GM20431 (cell line): ENCODE data around the gene ELFN2.

ENCODE experiments used
- in situ Hi-C: fragments of 300-500 bp; cut with MseI, MboI; formaldehyde crosslinking; loops from one replicate; pipeline ENCODE4 v1.15.0; 2020; ENCODE audit warnings: low sequenced_read_pairs; ENCODE audit not compliant: unreplicated experiment

ELFN2 gene

DNA sequence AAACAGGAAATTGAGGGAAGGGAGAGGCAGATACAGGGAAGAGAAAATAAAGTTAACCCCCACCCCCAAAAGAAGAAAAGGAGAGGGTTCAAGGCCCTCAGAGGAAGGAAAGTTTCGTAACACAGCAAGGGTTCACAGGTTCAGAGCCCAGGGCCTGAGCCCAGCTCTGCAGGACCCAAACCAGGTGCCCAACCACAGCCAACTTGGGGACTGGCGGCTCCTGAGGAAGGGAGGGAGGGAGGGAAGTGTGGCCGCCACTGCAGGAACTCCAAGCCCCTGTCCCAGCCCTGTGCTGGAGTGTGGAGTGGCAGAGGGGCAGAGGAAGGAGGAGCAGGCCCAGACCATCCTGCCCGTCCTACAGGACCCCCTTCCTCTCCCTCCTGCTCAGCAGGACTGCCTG is 59.2 kb downstream of the ELFN2 start:
- in situ Hi-C loops, result no loop called here

DNA sequence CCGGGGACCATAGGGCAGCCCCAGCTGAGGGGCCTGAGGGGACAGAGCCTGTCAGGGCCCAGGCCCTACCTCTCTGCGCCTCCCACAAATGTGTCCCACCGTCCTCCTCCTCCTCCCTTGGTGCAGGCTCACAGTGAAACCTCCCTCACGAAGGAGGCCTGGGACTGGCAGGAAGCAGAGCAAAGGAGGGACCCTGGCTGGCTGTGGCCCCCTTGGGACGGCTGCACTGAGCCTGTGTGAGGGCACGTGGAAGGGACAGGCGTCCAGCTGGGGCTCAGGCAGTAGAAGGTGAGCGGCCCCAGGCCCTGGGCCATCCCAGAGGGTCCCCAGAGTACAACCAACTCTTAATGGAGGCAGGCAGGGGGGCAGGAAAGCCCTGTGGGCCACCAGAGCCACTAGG is 60.7 kb downstream of the ELFN2 start:
- in situ Hi-C loops, result no loop called here

DNA sequence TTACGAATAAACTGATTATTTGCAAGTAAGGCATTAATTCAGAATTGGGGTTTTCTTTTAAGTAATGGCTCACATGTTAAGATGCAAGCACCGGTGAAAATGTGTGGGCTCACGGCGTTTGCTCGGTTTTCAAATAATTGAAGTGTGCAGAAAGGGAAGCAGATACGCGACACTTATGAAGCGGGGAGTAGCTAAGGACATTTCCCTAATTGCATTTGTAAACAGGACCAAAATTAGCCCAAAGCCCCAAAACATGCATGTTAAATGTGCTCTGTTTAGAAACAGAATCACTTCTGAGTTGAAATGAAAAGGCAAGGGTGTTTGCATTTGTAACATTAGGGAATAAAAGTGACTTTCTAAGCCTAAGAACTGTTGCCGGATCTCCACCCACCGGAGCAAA is 61.3 kb downstream of the ELFN2 start:
- in situ Hi-C loops, result no loop called here

DNA sequence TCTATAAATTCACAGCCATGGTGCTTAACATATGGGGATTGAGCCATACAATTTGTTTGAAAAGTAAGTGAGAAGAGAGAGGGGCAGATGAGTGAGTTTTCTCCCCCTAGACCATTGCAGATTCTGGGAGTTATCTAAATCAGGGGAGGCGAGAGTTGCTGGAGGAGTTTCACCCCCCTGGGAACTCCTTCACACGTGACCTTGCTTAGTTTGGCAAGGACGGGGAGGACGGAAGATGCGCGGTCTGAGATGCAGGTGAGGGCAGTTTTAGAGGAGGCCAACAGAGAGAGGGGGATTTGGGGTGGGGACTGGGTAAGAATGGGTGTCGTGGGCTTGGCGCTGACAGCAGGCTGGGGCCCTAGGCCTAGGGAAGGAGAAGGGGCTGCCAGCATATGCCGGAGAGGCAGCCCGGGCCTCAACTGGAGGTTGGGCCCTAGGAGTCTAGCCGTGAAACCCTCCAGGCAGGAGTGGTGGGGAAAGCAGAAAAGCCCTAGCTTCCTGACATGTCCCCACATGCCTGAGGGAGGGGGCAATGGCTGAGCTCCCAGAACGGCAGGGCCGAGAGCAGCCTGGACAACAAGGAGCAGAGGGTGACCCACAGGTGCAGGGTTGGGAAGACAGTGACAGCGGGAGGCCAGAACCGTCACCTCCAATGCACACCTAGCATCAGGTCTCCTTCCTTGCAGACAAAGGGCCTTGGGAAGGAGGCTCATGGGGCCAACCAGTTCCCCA is 63.9 kb downstream of the ELFN2 start:
- in situ Hi-C loops, result no loop called here

DNA sequence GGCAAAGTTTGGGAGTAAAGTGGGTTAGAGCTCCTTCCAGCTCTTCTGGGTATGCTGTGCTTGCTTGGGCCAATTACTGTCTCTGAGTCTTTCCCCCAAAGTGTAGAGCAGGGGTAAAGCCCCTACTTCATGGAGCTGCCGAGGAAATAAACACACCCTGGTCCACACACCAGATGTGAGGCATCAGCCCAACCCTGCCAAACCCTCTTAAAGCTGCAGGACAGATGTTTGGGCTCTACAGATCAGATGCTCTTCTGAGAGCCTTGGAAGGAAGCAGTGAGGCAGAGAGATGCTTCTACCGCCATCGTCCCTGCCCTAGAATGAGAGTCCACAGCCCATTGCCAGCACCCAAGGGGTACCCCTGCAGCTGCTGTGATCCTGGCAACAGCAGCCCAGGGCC is 64.7 kb downstream of the ELFN2 start:
- in situ Hi-C loops, result no loop called here

DNA sequence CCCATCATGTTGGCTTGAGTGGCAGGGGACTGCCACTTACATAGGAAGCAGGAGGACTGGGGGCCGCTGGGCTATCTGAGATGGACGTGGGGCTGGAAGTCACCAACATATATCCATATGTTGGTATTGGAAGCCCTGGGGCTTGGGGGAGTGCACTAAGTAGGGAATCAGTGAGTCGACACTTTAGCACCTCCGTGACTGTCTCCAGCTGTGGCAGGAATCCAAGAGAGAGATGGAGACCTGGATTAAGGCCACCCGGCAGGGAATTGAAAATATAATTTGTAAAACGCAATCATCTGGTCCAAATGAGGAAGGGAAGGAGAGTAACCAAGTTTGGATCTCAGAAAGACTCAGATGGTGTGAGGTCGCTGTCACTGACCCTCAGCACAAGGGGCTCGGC is 68.4 kb downstream of the ELFN2 start:
- in situ Hi-C loops, result no loop called here

DNA sequence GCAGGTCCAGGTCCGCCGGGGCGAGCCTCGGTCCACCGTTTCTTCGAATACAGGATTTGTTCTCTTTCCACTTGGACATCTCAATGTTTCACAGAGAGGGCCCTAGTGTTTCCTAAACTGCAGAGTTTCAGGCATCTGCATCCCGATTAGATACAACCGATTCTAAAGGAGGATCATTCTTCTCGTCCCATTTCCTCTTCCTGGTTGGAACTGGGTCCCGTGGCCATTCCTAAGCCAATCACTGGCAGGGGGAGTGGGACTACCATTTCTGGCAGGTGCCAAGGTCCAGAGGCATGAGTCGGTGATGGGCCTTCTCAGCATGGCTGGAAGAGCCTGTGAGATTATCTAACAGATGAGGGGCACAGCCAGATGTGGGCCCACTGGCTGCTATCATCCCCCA is 68.9 kb downstream of the ELFN2 start:
- in situ Hi-C loops, result no loop called here

DNA sequence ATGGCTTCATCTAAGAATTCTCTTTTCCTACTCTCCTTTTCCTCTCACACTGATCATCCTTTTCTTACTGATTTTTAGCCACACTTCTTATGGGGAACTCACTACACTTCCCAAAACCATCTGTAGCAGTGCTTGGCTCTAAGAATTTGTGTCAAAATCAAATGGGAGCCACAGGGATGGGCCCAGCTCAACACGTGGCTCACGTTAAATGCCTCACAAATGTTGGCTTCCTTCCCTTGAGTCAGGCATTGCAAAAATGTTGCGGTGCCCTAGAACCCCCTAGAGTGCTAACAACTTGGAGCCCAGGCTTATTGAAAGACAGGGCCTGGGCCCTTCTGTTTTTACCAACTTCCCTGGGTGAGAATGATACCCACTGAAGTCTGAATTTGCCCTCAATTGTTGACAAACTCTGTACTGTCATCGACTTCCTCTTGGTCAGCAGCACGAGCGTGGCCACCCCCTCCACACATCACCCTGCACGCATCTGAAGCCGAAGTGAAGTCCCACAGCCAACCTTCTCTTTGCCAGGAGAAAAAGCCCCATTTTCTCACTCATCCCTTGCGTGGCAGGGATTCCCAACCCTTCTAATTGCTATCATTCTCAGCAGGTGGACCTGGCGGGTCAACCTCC is 69.7 kb downstream of the ELFN2 start:
- in situ Hi-C loops, result no loop called here

DNA sequence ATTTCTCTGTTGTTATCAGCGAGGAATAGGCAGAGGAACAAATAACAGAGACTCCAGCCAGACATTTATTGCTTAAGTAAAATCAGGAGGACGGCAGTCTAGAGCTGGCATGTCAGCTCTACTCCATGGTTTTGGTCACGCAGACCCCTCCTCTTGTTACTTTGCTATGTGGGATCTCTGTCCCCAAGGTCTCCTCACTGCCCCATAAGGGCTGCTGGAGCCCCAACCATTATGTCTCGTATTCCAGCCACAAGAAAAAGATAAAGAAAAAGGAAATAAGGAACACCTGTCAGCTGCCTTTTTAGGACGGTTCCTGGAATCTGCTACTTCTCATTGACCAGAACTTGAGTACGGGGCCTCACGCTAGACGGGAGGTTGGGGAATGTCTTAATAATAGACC is 70.4 kb downstream of the ELFN2 start:
- in situ Hi-C loops, result no loop called here

DNA sequence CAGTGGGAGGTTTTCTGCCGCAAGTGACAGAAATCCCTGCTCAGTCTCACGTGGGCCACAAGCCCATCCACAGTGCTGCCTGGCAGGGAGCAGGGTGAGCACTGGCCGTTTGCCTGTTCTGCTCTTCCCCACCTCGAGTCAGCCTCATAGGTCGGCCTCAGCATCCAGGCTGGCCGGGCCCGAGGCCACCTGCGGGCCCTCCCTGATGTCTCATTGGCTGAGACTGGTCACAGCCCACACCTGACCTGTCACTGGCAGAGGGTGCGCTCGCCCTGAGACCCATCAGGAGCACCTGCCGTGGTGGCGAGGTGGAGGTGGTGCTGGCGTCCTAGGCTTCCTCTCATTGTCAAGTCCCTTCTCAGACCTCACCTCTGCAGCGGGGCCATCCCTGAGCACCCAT is 72.1 kb downstream of the ELFN2 start:
- in situ Hi-C loops, result no loop called here

DNA sequence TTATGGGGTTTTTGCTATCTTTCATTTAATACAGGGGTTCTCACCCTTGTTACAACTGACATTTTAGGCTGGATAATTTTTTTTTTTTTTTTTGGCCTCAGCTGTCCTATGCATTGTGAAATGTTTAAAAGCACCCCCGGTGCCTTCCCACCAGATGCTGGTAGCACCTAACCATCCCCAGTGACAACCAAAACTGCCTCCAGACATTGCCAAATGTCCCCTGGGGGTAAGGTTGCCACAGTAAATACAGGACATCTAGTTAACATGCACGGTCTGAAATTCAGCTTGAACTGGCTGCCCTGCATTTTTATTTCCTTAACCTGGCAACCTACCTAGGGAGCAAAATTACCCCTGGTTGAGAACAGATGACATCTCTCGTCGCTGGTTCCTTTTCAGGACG is 72.6 kb downstream of the ELFN2 start:
- in situ Hi-C loops, result no loop called here

DNA sequence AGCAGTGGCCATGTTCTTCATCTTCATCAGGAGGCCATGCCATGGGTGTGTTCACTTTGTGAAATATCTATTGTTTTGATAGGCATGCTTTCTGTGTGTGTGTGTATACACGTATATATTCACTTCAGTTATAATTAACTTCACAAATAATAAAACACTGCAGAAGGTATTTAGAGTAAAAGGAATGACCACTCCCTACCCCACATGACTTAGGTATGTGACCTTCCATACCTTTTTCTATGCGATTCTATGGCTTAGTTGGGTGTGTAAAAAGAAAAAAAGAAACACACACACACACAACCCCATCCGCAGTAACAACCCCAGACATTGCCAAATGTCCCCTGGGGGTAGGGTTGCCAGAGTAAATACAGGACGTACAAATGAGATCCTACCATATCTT is 73.0 kb downstream of the ELFN2 start:
- in situ Hi-C loops, result no loop called here

DNA sequence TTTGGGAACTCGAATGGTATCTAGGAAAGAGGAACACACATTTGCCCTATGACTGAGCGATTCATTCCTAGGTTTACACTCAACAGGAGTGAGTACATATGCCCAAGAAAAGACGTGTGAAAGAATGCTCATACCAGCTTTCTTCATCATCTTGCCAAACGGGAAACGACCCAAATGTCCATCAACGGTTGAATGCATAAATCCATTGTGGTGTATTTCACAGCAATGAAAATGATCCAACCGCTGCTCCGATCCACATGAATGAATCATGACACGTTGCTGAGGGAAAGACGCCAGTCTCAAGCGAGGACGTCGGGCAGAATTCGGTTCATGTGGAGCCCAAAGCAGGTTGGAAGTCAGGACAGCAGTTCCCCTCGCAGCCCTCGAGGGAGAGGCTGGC is 73.4 kb downstream of the ELFN2 start:
- in situ Hi-C loops, result no loop called here

DNA sequence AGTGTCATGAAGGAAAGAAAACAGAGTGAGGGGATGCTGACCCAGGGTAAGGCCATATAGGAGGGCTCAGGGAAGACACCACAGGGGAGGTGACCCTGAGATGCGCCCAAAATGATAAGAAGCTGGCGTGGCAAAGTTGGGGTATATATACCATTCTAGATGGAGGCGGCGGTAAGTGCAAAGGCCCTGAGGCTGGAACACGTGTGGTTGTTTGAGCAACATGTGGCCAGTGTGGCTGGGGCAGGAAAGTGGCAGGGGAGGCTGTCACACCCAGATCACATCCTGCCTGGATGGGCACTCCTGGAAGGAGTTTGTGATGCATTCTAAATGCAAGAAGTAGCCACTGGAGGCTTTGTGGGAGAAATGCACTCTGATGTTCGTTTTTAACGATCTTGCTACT is 74.8 kb downstream of the ELFN2 start:
- in situ Hi-C loops, result no loop called here

DNA sequence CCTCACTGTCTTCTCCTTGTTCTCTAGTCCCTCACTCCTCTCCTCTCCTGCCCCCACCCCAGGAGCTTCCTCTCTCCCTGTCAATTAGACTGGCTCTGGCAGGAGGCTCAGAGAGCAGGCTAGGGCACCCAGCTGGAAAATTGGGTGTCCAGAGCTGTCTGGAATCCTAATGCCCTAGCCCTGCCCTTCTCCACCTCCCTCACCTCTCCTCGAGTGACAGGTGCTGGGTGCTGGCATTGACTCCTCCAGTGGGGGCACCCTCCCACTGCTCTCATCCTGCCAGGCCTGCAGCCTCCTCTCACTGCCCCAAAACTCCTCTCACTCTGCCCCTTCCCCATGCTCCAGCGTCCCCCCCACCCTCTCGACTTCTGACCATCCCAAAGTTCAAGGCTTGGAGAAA is 76.0 kb downstream of the ELFN2 start:
- in situ Hi-C loops, result no loop called here

DNA sequence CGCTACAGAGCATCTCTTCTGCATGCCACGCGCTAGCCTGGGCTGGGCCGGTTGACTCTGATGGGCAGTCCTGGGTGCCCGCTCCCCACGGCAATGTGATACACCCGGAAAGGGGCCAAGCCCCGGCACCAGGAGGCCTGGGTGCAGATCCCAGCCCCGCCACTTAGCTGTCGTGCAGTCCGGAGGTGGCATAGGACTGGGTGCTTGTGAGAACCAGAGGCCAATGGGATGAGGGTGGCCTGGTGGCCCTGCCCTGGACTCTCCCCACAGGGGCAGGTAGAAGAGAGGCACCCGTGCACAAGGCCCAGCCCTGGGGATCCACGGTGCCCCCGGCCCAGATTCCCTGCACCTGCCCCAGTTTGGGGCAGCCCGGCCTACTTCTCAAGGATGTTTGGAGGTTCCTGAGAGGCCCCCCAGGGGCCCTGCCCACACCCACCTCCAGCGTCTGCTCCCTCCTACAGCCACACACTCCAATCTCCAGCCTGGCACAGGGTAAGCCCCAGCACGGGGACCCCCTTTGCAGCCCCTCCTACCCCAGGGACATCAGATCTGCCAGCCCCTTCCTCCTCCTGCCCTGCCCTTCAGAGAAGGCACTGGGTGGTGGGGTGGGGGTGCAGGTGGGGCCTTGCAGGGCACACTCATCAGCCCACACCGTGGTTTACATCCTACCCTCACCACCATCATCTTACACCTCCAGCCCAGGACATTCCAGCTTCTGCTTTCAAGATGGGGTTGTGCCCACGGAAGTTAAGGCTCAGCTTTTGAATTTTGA is 78.0 kb downstream of the ELFN2 start:
- in situ Hi-C loops, result no loop called here

DNA sequence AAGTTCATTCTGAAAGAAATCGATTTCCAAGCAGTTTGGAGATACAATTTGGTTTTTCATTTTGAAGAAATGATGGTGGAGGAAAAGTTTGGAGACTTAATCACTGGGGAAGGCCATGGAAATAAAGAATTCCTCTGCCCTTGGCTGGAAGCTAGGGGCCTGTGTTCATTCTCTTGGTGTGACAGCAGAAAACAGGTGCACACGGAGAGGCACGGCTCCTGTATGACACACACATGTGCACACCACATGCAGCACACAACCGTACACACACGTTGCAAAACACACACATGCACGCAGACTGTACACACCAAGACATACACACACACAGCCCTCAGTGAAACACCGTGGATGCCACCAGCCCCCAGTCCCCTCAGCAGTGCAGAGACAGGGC is 80.8 kb downstream of the ELFN2 start:
- in situ Hi-C loops, result no loop called here

DNA sequence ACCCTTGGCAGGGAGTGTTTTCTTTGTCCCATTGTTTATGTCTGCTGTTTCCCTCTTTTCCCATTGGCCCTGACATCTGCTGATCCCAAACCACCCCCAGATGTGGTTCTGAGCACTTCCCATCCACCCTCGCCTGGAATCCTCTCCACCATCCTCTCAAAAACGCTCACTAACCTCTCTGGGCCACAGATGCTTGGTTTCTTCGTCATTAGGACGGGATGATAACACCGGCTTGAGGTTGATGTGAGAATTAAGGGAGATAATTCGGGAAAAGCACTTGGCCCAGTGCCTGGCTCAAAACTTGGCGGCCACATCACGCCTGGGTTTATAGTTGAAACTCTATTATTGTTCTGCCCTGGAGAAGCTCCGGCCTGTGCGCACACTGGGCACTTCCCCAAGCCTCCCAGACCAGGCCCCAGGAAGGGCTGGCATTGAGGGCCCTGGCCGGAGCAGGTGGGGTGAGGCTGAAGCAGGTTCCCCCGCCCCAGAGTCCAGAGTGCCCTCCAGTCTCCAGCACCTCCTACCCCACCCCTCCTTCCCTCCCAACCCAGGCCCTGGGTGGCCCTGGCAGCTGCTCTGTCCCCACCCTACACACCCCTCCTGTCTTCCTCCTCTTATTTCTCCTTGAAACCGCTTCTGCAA is 81.3 kb downstream of the ELFN2 start:
- in situ Hi-C loops, result no loop called here

DNA sequence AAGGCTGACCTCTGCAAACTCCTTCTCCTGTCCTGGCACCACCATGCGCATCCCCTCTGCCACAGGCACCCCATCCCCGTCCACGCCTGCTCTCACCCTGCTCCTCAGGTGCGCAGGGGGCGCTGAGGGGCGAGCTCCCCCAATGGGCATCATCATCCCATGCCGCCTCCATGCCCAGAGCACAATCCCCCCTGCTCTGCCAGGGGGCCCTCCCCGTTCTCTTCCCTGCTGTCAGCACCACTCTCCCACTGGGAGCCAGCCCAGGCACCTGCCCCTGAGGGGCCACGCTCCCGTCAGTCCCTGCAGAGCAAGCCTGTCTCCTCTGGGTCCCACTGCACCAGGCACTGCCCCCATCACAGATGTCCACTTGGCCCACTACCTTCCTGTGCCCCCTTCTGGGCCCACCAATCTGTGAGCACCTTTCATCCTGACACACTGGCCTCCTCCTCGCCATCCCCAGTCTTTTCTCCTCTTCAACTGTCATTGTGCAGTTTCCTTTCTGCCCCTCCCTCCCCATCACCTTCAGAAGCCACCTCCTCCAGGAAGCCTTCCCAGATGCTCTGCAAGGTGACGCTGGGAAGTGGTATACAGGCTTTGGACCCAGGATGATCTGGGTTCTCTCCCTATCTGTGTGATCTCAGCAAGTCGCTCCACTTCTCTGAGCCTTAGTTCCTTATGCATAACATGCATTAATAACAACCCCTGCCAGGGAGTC is 82.4 kb downstream of the ELFN2 start:
- in situ Hi-C loops, result no loop called here
